GM23338 (cell line): ENCODE data around the gene MFSD6L. TPM values are rescaled to one million over a fixed set of nuclear protein-coding genes. Genes with fewer than 3 reads are reported as not detected.

ENCODE experiments used
- ATAC-seq: fragments of 200-7000 bp; cut with Tn5 transposase; 3 replicates; pipeline ENCODE4 v1.9.1; 2020
- DNase-seq: peaks from one replicate; pipeline ENCODE4 v3.0.0-alpha.2; 2015; ENCODE audit warnings: low spot score
- H2AFZ ChIP-seq: fragments of 200-600 bp; sonication (generic); 2 replicates; pipeline ENCODE4 v1.8.0; 2016; ENCODE audit warnings: antibody characterized with exemption, mild to moderate bottlenecking, moderate library complexity
- H3F3A ChIP-seq: fragments of 200-600 bp; sonication (generic); replicated peaks from 2 replicates; pipeline ENCODE4 v1.8.0; 2017; ENCODE audit warnings: antibody characterized with exemption, mixed run types, low read depth
- H3K27ac ChIP-seq: fragments of 200-600 bp; sonication (generic); 2 replicates; pipeline ENCODE4 v1.6.1; 2016; ENCODE audit warnings: low read depth
- H3K27me3 ChIP-seq: fragments of 200-600 bp; sonication (generic); 2 replicates; pipeline ENCODE4 v1.8.0; 2016; ENCODE audit warnings: mild to moderate bottlenecking, mixed run types, moderate library complexity; ENCODE audit not compliant: insufficient read depth
- H3K36me3 ChIP-seq: fragments of 200-600 bp; sonication (generic); 2 replicates; pipeline ENCODE4 v1.8.0; 2016; ENCODE audit warnings: mild to moderate bottlenecking; ENCODE audit not compliant: insufficient read depth
- H3K4me1 ChIP-seq: fragments of 200-600 bp; sonication (generic); 2 replicates; pipeline ENCODE4 v1.8.0; 2016; ENCODE audit warnings: mild to moderate bottlenecking, moderate library complexity; ENCODE audit not compliant: insufficient read depth
- H3K4me2 ChIP-seq: fragments of 200-600 bp; sonication (generic); 2 replicates; pipeline ENCODE4 v1.7.1; 2017; ENCODE audit warnings: mixed run types
- H3K4me3 ChIP-seq: fragments of 200-600 bp; sonication (generic); 2 replicates; pipeline ENCODE4 v1.6.1; 2016; ENCODE audit warnings: mixed run types
- H3K79me2 ChIP-seq: fragments of 200-600 bp; sonication (generic); replicated peaks from 2 replicates; pipeline ENCODE4 v1.8.0; 2017; ENCODE audit warnings: mild to moderate bottlenecking; ENCODE audit not compliant: insufficient read depth
- H3K9me2 ChIP-seq: fragments of 200-600 bp; sonication (generic); 2 replicates; pipeline ENCODE4 v1.8.0; 2017; ENCODE audit not compliant: insufficient read depth
- H4K20me1 ChIP-seq: fragments of 200-600 bp; sonication (generic); replicated peaks from 2 replicates; pipeline ENCODE4 v1.8.0; 2017; ENCODE audit warnings: mild to moderate bottlenecking; ENCODE audit not compliant: insufficient read depth
- H3K27ac Mint-ChIP-seq: 2 replicates; pipeline ENCODE4 v1.8.0; 2020; ENCODE audit warnings: inconsistent platforms, mild to moderate bottlenecking, moderate library complexity, mixed read lengths
- H3K27me3 Mint-ChIP-seq: 3 replicates; pipeline ENCODE4 v1.8.0; 2022; ENCODE audit warnings: low read depth, mild to moderate bottlenecking, moderate library complexity, mixed read lengths, inconsistent platforms; ENCODE audit not compliant: insufficient read depth, poor library complexity
- H3K36me3 Mint-ChIP-seq: 3 replicates; pipeline ENCODE4 v1.8.0; 2021; ENCODE audit warnings: low read depth, mild to moderate bottlenecking, inconsistent platforms, moderate library complexity, mixed read lengths
- H3K4me1 Mint-ChIP-seq: 3 replicates; pipeline ENCODE4 v1.8.0; 2020; ENCODE audit warnings: mild to moderate bottlenecking, inconsistent platforms, mixed read lengths
- H3K4me3 Mint-ChIP-seq: 3 replicates; pipeline ENCODE4 v1.8.0; 2021; ENCODE audit warnings: moderate library complexity, mild to moderate bottlenecking, inconsistent platforms, mixed read lengths
- H3K9me3 Mint-ChIP-seq: 3 replicates; pipeline ENCODE4 v1.8.0; 2020; ENCODE audit warnings: moderate library complexity, mild to moderate bottlenecking, inconsistent platforms, mixed read lengths
- CREB1 ChIP-seq: fragments of 250-450 bp; sonication (Bioruptor Pico); IDR thresholded peaks from 2 replicates; pipeline ENCODE4 v1.5.0; 2020; ENCODE audit warnings: low read depth, mild to moderate bottlenecking, moderate library complexity
- ETS1 ChIP-seq: IDR thresholded peaks from 2 replicates; pipeline ENCODE4 v1.6.1; 2016; ENCODE audit warnings: antibody characterized with exemption
- EZH2 ChIP-seq: fragments of 200-600 bp; sonication (generic); IDR thresholded peaks from one replicate; pipeline ENCODE4 v1.8.0; 2017; ENCODE audit warnings: antibody characterized with exemption, mild to moderate bottlenecking, low read depth; ENCODE audit not compliant: unreplicated experiment
- EZH2phosphoT487 ChIP-seq: fragments of 200-600 bp; sonication (generic); IDR thresholded peaks from one replicate; pipeline ENCODE4 v1.8.1; 2018; ENCODE audit warnings: antibody characterized with exemption; ENCODE audit not compliant: unreplicated experiment
- POLR2AphosphoS5 ChIP-seq: IDR thresholded peaks from 2 replicates; pipeline ENCODE4 v1.6.1; 2016; ENCODE audit warnings: antibody characterized with exemption, low read depth
- STAT1 ChIP-seq: IDR thresholded peaks from one replicate; pipeline ENCODE4 v1.6.1; 2016; ENCODE audit warnings: antibody characterized with exemption; ENCODE audit not compliant: unreplicated experiment
- ZNF114 ChIP-seq: fragments of 250-450 bp; sonication (Bioruptor Pico); IDR thresholded peaks from 2 replicates; pipeline ENCODE4 v1.5.0; 2020; ENCODE audit warnings: mild to moderate bottlenecking, moderate library complexity
- ZNF462 ChIP-seq: fragments of 250-450 bp; sonication (Bioruptor Pico); IDR thresholded peaks from 2 replicates; pipeline ENCODE4 v1.5.0; 2020; ENCODE audit warnings: mild to moderate bottlenecking, moderate library complexity
- polyA plus RNA-seq: library from polyadenylated mRNA; unstranded; fragments of >200 nt; fragmentation: Nextera tagmentation; extraction: Ambion mirVana; gene quantifications from 2 replicates; pipeline ENCODE4 v1.2.1, GENCODE V29; 2016
- total RNA-seq: library from RNA; depleted of rRNA; stranded (reverse); fragments of >200 nt; shearing (Covaris generic); gene quantifications from 2 replicates; pipeline ENCODE4 v1.2.3, GENCODE V29; 2014

MFSD6L gene
- total and polyA plus RNA-seq, 2 experiments from 2014 or later: 0.52 to 2.8 TPM

DNA sequence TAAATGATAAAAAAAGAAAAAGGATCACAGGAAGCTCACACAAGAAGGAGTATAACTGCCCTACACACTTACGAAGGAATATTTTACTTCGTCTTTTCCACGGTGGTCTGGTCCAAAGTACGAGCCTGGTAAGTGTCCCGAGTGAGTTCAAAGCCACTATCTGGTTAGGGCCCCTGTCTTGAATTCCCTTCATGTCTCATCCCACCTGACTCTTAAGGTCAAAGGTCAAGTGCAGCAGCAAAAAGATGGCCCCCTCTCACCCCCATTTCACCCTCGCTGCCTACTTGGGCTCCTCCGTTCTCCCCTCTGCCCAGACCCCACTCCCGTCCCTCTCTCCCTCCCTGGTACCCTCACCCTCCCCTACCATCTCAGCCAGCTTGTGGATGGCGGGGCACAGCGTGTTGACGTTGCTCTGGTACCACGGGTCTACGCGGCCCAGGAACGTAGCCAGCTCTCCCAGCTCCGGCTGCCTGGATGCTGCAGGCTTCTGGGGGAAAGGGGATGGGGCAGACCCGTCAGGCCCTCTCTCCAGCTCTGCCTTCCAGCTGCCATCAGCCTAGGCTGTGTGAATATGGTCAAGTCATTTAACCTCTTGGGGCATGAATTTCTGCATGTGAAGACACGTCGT, 27.8 kb upstream of the MFSD6L start (continued):
- TF ChIP-seq ZNF462 (no peak), ZNF114 (CRISPR knock-in tag) (no peak), EZH2 (no peak), ETS1 (no peak), POLR2AphosphoS5 (no peak), CREB1 (no peak), EZH2phosphoT487 (no peak), STAT1 (no peak)

- no peak overlapping the region for H3K4me2 ChIP-seq
- H3K79me2 ChIP-seq: no peaks in the 10 kb centered on the region
- H3K27me3 ChIP-seq: no peaks in the 10 kb centered on the region
- Mint-ChIP-seq H3K36me3 (no peaks in the 10 kb centered on the region), H3K27me3 (peaks cover 4% of the 10 kb centered on the region), H3K4me1 (peaks cover 11% of the 10 kb centered on the region; the same call in 2 of the 3 replicates), H3K4me3 (no peak overlapping the region), H3K9me3 (peaks cover 7% of the 10 kb centered on the region; the same call in 1 of the 3 replicates), H3K27ac (no peak overlapping the region)
- no peak overlapping the region for H3K4me3 ChIP-seq
- no peaks in the 10 kb centered on the region for H4K20me1 ChIP-seq
- ATAC-seq (no peak), DNase-seq (no peak)
- no peaks in the 10 kb centered on the region for H3K4me1 ChIP-seq
- no peak overlapping the region for H2AFZ ChIP-seq
- H3K9me2 ChIP-seq: no peaks in the 10 kb centered on the region
- H3F3A ChIP-seq: no peaks in the 10 kb centered on the region
- no peak overlapping the region for H3K27ac ChIP-seq
- no peaks in the 10 kb centered on the region for H3K36me3 ChIP-seq
- TF ChIP-seq ZNF462: no peak
- TF ChIP-seq EZH2phosphoT487: no peak
- TF ChIP-seq EZH2: no peak
- no peak for TF ChIP-seq POLR2AphosphoS5
Measured at GRCh38 chr17:8825802-8826201, 26.6 kb upstream of the MFSD6L start.
